ENCODE measurements around the gene TUBA1C. TPM values are rescaled to one million over a fixed set of nuclear protein-coding genes. Genes with fewer than 3 reads are reported as not detected.
"Not testable (repeated sequence)": the region's sequence is repeated elsewhere in the genome, so short reads cannot be mapped to it uniquely, and the experiment has no call there.

Gene TUBA1C
- total and polyA plus RNA-seq, 12 donors: 30.1 to 292 (median 93.3) TPM

DNA sequence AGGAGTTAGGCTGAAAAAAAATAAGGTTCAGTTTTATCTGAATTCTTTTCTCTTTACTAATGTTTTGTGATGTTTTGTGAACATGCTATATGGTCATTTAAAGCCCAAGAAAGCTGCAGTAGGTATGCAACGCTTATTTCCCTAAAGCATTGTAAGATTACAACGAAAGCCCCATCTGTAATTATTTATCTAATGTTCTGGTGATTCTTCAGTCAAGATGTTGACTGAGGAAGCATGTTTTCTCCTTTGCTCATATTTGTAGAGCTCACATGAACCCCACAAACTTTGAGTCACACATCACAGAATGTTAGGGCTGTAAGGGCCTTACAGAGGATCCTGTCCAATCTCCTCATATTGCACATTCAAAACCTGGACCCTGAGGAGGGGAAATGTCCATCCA, 3.2 kb upstream of the TUBA1C start:
- Histone ChIP-seq H3K27me3 (no peaks in the 10 kb centered on the region), H3K4me1 (replicated peaks in 1 of 2) (peaks cover 8 to 35% of the 10 kb centered on the region in 2 donors), H3K9me3 (replicated peaks in 1 of 3) (no peaks in the 10 kb centered on the region), H3K36me3 (replicated peaks in 1 of 2) (no peaks in the 10 kb centered on the region), H3K27ac (no peak overlapping the region), H3K4me3 (no peak overlapping the region)
- TF ChIP-seq, protein P1, sequence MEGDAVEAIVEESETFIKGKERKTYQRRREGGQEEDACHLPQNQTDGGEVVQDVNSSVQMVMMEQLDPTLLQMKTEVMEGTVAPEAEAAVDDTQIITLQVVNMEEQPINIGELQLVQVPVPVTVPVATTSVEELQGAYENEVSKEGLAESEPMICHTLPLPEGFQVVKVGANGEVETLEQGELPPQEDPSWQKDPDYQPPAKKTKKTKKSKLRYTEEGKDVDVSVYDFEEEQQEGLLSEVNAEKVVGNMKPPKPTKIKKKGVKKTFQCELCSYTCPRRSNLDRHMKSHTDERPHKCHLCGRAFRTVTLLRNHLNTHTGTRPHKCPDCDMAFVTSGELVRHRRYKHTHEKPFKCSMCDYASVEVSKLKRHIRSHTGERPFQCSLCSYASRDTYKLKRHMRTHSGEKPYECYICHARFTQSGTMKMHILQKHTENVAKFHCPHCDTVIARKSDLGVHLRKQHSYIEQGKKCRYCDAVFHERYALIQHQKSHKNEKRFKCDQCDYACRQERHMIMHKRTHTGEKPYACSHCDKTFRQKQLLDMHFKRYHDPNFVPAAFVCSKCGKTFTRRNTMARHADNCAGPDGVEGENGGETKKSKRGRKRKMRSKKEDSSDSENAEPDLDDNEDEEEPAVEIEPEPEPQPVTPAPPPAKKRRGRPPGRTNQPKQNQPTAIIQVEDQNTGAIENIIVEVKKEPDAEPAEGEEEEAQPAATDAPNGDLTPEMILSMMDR (IDR thresholded peaks at IDR 0.05): no peak
- no peak for TF ChIP-seq POLR2A (IDR thresholded peaks at IDR 0.05)
- DNase-seq: no peak
- intact Hi-C loops (cut with DNase I): no loop called here
- WGBS, 4 donors: 94 to 100% (median 99%) methylated on average over 2 of the region's 2 CpGs

DNA sequence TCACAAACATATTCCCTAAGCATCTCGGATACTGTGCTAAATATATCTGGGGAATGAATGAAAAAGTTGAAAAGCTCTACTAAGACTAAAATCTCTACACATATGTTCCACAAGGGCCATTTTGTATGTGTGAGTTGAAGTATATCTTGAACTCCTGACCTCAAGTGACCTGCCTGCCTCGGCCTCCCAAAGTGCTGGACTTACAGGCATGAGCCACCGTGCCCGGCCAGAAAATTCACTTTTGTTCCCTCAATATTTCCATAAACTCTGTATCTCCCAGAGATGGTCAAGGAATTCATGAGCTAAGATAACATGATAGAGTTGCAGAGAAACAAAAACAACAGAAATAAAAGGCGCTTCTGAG, 1.5 kb upstream of the TUBA1C start:
- no peak overlapping the region for H3K4me3 ChIP-seq
- no peak for DNase-seq
- no peaks in the 10 kb centered on the region for H3K9me3 ChIP-seq (replicated peaks in 1 of 3)
- intact Hi-C loops (cut with DNase I): no loop called here
- H3K27me3 ChIP-seq: no peaks in the 10 kb centered on the region
- H3K36me3 ChIP-seq (replicated peaks in 1 of 2): no peaks in the 10 kb centered on the region
- peaks cover 13 to 48% of the 10 kb centered on the region in 2 donors for H3K4me1 ChIP-seq (replicated peaks in 1 of 2)
- no peak for TF ChIP-seq POLR2A (IDR thresholded peaks at IDR 0.05)
- TF ChIP-seq, protein P1 (IDR thresholded peaks at IDR 0.05): no peak
- WGBS, 4 donors: 68 to 78% (median 74%) methylated on average over 5 of the region's 5 CpGs
- no peak overlapping the region for H3K27ac ChIP-seq

DNA sequence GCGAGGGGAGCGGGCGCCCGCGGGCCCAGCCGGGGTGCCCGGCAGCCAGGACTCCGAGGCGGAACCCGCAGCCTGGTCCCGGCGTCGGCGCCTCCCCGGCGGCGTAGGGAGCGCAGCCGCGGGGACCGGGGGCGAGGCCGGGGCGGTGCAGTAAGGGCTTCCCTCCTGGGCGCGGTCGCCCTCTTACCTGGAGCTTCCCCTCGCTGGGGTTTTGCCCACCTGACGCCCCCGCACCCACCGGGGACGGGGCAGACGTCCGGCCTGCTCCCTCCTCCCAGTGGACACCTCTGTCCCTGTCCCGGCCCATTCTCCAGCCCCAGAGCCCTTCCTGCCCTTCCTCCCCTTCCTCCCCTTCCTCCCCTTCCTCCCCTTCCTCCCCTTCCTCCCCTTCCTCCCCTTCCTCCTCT, 413 bp upstream of the TUBA1C start:
- intact Hi-C loops (cut with DNase I): no loop called here
- H3K4me3 ChIP-seq: peak overlapping the region; percentile 18 to 98 (median 54)
- H3K27ac ChIP-seq: peak overlapping the region in 4 of 5 donors; percentile 74 to 98 (median 95)
- peaks cover 0 to under 1% of the 10 kb centered on the region in 2 donors for H3K36me3 ChIP-seq (replicated peaks in 1 of 2)
- 1 to 18% (median 8%) methylated on average over 10 to 33 of the region's 35 CpGs for WGBS, 4 donors
- H3K27me3 ChIP-seq: no peaks in the 10 kb centered on the region
- TF ChIP-seq, protein P1 (IDR thresholded peaks at IDR 0.05): peak in 2 of 6 experiments; percentile 14 to 20
- TF ChIP-seq POLR2A (IDR thresholded peaks at IDR 0.05): no peak
- H3K9me3 ChIP-seq (replicated peaks in 1 of 3): no peaks in the 10 kb centered on the region
- H3K4me1 ChIP-seq (replicated peaks in 1 of 2): peaks cover 21 to 56% of the 10 kb centered on the region in 2 donors
- DNase-seq: peak in 1 of 7 donors; percentile 35

DNA sequence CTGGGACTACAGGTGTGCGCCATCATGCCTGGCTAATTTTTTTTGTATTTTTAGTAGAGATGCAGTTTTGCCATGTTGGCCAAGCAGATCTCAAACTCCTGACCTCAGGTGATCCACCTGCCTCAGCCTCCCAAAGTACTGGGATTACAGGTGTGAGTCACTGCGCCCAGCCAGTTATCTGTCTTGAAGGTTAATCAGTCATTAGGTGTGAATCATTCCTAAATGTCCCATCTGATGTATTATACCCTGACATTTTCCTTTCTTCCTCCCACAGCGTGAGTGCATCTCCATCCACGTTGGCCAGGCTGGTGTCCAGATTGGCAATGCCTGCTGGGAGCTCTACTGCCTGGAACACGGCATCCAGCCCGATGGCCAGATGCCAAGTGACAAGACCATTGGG, 4.3 kb downstream of the TUBA1C start:
- intact Hi-C loops (cut with DNase I): not testable (repeated sequence)

More for the DNA sequence above, 4.3 kb downstream of the TUBA1C start:
- Histone ChIP-seq H3K36me3 (replicated peaks in 1 of 2) (peaks cover 0 to 43% of the 10 kb centered on the region in 2 donors), H3K4me1 (replicated peaks in 1 of 2) (peaks cover 23 to 46% of the 10 kb centered on the region in 2 donors), H3K27ac (peak overlapping the region in 4 of 5 donors; percentile 32 to 81 (median 58))
- not testable (repeated sequence) for H3K27me3 ChIP-seq; H3K9me3 ChIP-seq (replicated peaks in 1 of 3); H3K4me3 ChIP-seq
- 41 to 72% (median 60%) methylated on average over 4 to 6 of the region's 6 CpGs for WGBS, 4 donors
- peak in 1 of 7 donors; percentile 37 for DNase-seq
